ENCODE results near the gene B3GNT4. TPM values are rescaled to one million over a fixed set of nuclear protein-coding genes. Genes with fewer than 3 reads are reported as not detected.

B3GNT4 gene
- total and polyA plus RNA-seq, 2 donors (not counting 3 experiments of a cell fraction or from before 2014, with no cell fraction given) = 0.11 to 0.31 TPM

DNA sequence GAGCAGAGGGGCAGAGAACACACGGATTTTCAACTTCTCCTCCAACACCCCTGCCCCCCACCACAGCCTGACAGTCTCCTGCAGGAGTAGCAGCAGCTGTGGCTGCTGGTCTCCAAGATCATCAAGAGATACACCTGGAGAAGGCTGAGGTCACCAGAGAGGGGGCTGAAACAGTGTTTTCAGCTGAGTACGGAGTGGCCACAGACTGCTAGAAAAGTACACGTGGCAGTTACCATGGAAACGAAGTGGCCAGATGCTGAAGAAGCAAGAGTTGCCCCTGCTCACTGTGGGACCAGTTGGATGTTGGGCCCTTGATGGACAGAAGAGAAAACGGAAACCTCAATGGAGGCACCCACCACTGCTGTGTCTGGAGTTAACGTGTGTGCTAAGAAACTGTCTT lies 27.3 kb downstream of the B3GNT4 start:
- no TSS peak for BruUV-seq (replicated peaks)
- FAIRE-seq (no peak), DNase-seq (ENCODE audit: low read depth, low spot score) (no peak)
- Histone ChIP-seq H3K4me1 (ENCODE audit: control insufficient read depth, extremely low read depth, insufficient read depth, low read length) (peaks cover 3% of the 10 kb centered on the region), H3K27me3 (ENCODE audit: control insufficient read depth in 2 of 2, insufficient read depth in 2 of 2, low read length in 2 of 2) (no peaks in the 10 kb centered on the region), H3K9ac (replicated peaks; ENCODE audit: extremely low read depth, insufficient read depth, low read length) (no peak overlapping the region), H3K27ac (ENCODE audit: insufficient read depth, low read depth, low read length) (no peak overlapping the region), H4K20me1 (replicated peaks; ENCODE audit: control insufficient read depth, extremely low read depth, insufficient read depth, low read length) (no peaks in the 10 kb centered on the region), H3K4me3 (replicated peaks in 1 of 3; ENCODE audit: insufficient read depth in 1 of 3, low read depth in 1 of 3, low read length in 3 of 3) (no peak overlapping the region), H3K79me2 (ENCODE audit: control insufficient read depth, insufficient read depth, low read length) (no peaks in the 10 kb centered on the region), H2AFZ (ENCODE audit: low read depth, low read length) (no peak overlapping the region), H3K36me3 (ENCODE audit: control insufficient read depth in 2 of 2, extremely low read depth in 1 of 2, insufficient read depth in 2 of 2, low read length in 2 of 2) (peaks cover 2 to 9% of the 10 kb centered on the region in 2 experiments), H3K9me3 (replicated peaks; ENCODE audit: control insufficient read depth, insufficient read depth, low read length) (no peaks in the 10 kb centered on the region), H3K9me1 (replicated peaks; ENCODE audit: control insufficient read depth, extremely low read depth, insufficient read depth, low read length) (no peaks in the 10 kb centered on the region), H3K4me2 (ENCODE audit: insufficient read depth, low read length) (no peak overlapping the region)
- intact Hi-C loops (cut with micrococcal nuclease) (no loop called here), dilution Hi-C loops (cut with MboI; ENCODE audit: extremely low pct_ligation_motif_present, low sequenced_read_pairs) (no loop called here)
- TF ChIP-seq, protein P1, sequence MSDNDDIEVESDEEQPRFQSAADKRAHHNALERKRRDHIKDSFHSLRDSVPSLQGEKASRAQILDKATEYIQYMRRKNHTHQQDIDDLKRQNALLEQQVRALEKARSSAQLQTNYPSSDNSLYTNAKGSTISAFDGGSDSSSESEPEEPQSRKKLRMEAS (IDR thresholded peaks at IDR 0.05; ENCODE audit: insufficient read depth, insufficient read length) = no peak
- no peak for TF ChIP-seq GATA2 (IDR thresholded peaks at IDR 0.05; ENCODE audit: insufficient read depth, insufficient read length, low read depth, low read length)
- no peak for TF ChIP-seq EZH2 (IDR thresholded peaks at IDR 0.05; ENCODE audit: borderline replicate concordance, low read depth, low read length, severe bottlenecking)
- no peak for TF ChIP-seq MYC (IDR thresholded peaks at IDR 0.05; ENCODE audit: low read depth, low read length)
- TF ChIP-seq JUN (IDR thresholded peaks at IDR 0.05; ENCODE audit: borderline replicate concordance, insufficient read depth, insufficient read length, low read depth) = no peak
- TF ChIP-seq, protein P2, sequence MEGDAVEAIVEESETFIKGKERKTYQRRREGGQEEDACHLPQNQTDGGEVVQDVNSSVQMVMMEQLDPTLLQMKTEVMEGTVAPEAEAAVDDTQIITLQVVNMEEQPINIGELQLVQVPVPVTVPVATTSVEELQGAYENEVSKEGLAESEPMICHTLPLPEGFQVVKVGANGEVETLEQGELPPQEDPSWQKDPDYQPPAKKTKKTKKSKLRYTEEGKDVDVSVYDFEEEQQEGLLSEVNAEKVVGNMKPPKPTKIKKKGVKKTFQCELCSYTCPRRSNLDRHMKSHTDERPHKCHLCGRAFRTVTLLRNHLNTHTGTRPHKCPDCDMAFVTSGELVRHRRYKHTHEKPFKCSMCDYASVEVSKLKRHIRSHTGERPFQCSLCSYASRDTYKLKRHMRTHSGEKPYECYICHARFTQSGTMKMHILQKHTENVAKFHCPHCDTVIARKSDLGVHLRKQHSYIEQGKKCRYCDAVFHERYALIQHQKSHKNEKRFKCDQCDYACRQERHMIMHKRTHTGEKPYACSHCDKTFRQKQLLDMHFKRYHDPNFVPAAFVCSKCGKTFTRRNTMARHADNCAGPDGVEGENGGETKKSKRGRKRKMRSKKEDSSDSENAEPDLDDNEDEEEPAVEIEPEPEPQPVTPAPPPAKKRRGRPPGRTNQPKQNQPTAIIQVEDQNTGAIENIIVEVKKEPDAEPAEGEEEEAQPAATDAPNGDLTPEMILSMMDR (IDR thresholded peaks at IDR 0.05; ENCODE audit: extremely low read depth in 1 of 2, insufficient read depth in 1 of 2, low read depth in 1 of 2, low read length in 2 of 2) = no peak
- TF ChIP-seq POLR2A (IDR thresholded peaks at IDR 0.05; ENCODE audit: low read depth, low read length) = no peak
- TF ChIP-seq POLR2AphosphoS5 (IDR thresholded peaks at IDR 0.05; ENCODE audit: insufficient read depth, low read depth, low read length) = no peak
- no peak for TF ChIP-seq FOS (IDR thresholded peaks at IDR 0.05; ENCODE audit: borderline replicate concordance, insufficient read depth, low read length)
- ChIA-PET POLR2A (no interaction called here), CTCF (interaction anchor here (1.7 kb wide), 1 partner anchor 20 kb away, joined by 3 read pairs; no protein-coding TSS in a partner anchor)
